ENCODE results near the gene NBAS.
"Not testable (repeated sequence)": the region's sequence is repeated elsewhere in the genome, so short reads cannot be mapped to it uniquely, and the experiment has no call there.

NBAS gene

DNA sequence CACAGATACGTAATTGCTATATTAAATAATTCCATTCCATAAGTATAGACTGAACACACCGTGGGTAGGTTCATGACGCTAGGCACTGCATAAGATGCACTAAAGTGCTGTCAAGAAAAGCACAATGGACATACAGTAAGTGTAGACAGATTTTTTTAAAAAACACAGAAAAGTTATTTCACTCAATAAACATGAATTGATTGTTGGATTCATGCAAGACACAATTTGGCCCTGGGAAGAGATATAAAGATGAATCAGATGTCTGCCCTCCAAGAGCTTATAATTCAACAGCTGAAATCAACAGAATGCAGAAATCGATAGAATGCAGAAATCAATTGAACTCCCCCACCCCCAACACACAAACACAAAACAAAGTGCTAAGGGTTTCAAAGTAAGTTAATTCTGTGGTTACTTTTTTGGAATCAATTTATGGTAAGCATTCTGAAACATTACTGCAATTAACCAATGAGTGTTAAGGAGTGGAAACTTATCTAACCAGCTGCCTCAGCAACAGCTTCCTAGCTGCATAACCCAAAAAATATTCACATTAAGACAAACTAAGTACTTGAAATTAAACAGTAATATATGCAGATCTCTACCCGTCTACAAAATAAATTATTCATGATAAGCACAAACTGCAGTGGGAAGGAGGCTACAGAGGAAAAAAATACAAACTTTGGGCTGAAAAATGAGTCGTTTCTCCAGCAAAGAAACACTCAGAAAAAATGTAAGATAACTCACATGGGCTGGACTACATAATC, 1.6 kb downstream of the NBAS start:
- no peak for DNase-seq (ENCODE audit: low spot score)

DNA sequence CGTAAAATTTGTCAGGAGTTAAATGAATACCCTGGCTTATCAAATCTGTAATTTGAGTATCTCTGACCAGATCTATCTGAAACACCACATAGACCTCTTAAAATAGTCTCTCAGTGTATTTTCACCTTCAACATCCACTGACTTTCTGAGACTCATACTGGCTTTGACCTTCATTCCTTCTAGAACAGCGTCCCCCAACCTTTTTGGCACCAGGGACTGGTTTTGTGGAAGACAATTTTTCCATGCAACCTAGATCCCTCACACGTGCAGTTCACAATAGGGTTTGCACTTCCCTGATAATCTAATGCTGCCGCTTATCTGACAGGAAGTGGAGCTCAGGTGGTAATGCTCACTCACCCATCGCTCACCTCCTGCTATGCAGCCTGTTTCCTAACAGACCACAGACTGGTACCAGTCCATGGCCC, 3.2 kb downstream of the NBAS start:
- no peak for DNase-seq (ENCODE audit: low spot score)

DNA sequence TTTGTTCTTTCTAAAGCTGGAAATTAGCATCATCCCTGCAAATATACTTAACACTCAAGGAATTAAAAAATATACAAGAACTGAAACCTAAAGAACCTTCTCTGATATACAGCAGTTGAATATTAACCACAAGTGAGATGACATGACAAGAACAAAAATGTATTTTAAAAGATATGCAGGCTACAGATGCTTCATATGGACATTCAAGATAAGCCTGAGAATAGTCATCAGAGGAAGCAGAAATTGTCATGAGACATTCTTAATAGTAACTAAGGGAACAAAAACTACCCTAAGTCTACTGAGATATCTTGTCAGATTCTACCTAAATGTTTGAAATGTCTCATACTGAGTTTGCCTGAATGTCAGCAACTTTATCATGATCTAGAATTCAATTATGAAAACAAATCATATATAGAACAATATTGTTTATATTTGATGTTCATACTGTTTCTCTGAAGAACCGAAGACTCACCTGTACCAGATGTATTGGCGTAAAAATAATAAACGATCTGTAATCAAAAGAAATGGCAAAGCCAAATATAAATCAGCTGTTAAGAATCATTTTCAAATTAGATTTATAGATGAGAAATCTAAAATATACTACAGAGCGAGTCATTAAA, 4.7 kb downstream of the NBAS start:
- no peak for DNase-seq (ENCODE audit: low spot score)

DNA sequence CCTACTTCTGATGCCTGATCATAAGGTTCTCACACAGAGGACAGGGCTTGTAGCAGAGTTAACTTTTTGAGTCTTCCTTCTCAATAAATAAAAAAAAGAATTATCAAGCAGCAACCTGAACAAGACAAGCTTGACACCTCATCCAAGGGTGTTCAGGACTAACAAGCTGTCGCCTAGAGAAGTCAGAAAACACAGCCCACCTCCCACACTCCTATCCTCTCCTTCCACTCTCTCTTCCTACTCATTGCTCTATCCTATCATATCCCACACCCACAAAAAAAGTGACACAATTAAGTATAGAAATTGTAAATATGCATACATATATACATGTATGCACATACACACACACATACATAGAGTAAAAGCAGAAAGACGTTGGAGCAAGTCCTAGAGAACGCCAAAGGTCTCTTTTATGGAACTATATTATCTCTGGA, 5.4 kb downstream of the NBAS start:
- no peak for DNase-seq (ENCODE audit: low spot score)

DNA sequence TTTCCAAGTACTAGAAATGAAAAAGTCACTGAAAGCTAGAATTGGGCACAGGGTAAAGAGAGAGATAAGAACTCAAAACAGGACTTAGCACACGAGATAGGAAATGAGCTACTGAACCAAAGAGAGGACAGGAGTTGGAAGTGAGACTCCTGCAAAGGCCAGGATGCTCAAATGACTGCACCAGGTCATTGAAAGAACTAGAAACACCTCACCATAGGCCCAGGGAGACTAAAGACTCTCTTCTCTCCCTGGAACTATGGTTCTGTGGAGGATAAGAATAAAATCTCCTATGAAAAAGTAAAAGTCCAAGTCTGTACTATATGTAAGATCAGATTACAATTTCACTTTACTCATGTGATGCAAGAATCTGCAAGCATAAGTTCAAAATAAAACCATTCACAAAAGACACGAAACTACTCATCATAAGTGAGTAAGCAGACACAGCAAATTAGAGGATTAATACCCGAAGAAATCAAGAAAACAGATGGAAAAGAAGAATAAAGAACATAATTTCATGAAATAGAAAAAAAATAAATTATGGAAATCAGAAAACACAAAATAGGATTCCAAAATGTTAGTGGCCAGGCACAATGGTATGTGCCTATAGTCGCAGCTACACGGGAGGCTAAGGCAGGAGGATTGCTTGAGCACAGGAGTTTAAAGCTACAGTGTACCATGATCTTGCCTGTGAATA, 6.5 kb downstream of the NBAS start:
- DNase-seq (ENCODE audit: low spot score) = no peak

DNA sequence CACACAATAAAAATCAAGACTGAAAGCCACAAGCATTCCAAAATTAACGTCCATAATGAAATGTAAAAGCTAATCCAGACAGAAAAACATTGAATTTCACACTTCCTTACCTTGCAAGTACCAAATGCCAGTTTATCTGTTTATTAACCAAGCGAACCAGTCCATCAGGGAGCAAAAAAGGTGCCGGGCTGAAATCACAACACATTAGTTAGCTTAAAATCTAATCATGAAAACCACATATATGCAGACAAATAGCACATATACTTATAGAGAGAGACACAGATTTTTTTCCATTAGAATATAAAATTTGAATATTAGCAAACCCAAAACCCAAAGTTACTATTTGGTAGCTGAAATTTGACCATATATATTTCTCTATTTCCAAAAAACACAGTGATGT, 7.2 kb downstream of the NBAS start:
- DNase-seq (ENCODE audit: low spot score) = no peak

DNA sequence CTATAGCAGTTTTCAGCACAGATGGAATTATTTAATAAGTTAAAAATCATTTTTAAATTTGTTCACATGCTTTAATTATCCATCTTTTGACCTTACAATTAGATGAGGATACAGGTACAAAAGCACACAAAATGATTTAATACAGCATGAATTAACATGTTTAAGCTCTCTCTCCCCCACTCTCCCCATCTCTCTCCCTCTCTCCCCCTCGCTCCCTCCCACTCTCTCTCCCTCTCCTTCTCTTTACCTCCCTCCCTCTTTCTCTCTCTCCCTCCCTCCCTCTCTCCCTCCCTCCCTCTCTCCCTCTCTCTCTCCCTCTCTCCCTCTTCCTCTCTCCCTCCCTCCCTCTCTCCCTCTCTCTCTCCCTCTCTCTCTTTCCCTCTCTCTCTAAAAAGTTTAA, 7.6 kb downstream of the NBAS start:
- no peak for DNase-seq (ENCODE audit: low spot score)

DNA sequence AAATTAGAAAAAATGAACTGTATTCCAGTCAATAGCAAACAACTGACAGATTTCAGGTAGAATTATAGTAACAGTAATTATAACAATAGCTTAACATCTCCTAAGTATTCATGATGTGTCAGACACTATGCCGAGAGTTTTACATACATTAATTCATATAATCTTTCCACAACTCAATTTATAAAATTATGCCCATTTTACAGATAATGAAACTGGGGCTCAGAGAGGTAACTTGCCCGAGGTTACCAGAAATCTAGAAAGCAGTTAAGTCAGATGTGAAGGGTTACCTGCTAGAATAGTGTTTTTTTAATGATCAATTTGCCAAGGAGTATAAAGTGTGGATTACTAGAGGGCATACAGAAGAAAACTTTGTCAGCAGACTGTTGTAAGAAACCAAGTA, 12.2 kb downstream of the NBAS start:
- DNase-seq (ENCODE audit: low spot score) = no peak

DNA sequence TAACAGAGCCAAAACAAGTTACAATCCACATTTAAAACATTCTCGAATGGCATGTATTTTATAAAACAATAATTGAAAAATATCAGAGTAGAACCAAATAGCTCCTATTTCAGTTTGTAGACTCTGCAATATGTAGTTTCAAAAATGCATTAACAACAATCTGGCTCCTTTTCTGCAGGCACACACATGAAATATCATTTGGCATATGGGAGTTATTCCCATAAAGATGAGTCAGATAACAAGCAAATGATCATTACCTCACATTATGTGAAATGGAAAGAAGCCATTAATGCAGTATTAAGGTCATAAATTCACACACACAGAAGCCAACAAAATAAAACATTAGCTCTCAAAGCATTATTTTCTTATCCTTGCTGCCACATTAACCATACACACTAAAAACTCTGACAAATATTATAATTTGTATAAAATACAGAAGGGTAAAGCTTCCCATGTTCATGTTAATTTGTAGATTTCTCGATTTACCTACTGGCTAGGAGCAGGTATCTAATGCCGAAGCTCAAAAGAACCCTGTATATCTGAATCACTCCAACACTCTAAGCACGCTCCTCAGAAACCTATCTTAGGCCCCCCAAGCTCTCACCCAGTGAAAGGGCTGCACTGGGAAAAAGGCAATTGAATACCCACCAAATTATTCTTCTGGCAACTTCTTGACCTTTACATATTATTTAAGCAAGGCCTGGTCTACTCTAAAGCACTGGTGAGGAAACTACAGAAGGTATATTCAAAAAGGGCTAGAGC, 13.8 kb downstream of the NBAS start:
- no peak for DNase-seq (ENCODE audit: low spot score)

DNA sequence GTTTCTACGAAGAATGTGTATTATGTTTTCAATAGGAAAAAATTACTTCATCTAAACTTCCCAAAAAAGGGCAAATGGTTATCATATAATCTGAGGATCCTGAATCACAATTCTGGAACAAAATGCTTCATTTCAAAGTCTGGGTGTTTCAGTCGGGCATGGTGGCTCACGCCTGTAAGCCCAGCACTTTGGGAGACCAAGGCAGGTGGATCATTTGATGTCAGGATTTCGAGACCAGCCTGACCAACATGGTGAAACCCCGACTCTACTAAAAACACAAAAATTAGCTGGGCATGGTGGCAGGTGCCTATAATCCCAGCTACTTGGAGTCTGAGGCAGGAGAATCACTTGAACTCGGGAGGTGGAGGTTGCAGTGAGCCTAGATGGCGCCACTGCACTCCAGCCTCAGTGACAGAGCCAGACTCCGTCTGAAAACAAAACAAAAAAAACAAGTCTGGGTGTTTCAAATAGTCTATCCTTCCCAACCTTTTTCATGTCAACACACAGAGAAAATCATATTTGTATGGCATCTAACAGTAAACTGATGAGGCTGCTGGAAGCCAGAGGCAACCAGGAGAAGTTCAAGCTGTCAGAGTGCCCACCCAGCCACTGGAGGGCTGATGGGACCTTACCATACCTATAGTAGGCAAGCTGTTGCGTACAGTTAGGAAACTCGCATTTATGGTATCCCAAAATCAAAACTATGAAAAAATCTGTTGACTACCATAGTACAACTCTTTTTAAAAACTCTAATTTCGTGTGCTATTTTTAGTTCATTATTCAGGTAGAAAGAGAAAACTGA, 14.6 kb downstream of the NBAS start:
- no peak for DNase-seq (ENCODE audit: low spot score)

DNA sequence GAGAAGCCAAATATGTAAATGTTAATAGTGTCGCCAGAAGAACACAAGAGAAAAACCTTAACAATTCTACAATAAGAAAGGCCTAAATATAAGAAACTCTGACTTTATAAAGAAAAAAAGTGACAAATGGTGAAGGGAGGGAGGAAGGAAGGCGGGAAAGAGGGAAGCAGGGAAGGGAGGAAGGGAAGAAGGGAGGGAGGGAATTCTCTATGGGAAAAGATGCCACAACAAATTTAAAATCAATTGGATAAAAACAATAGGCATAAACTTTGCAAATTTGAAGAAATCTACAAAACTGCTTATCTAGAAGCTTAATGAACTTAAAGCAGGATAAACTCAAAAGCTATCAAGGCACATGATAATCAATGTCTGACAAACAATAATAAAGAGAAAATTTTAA, 16.9 kb downstream of the NBAS start:
- no peak for DNase-seq (ENCODE audit: low spot score)

DNA sequence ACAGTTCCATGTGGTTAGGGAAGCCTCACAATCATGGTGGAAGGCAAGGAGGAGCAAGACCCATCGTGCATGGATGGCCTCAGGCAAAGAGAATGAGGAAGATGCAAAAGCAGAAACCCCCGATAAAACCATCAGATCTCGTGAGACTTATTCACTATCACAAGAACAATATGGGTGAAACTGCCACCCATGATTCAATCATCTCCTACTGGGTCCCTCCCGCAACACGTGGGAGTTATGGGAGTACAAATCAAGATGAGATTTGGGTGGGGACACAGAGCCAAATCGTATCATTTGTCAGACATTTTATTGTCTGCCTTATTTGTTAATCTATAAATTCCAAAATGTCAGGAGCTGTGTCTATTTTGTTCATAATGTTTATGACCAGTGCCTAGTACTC, 17.6 kb downstream of the NBAS start:
- DNase-seq (ENCODE audit: low spot score) = no peak

DNA sequence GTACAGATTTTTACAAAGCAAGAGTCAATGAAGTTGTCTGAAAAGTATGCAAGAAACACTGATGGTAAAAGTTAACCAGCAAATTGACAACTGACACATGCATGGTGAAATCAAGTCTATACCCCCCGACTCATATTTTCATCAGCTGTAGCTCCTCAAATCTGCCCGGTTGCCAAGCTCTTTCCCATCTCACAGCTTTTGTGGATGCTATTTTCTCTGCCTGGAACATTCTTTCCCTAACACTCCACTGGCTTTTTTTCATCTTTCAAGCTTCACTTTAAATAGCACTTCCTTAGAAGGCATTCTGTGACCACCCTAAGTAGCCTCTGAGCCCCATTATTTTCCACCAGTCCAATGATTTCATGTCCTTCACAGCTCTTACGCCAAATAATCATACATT, 18.1 kb downstream of the NBAS start:
- DNase-seq (ENCODE audit: low spot score) = no peak

DNA sequence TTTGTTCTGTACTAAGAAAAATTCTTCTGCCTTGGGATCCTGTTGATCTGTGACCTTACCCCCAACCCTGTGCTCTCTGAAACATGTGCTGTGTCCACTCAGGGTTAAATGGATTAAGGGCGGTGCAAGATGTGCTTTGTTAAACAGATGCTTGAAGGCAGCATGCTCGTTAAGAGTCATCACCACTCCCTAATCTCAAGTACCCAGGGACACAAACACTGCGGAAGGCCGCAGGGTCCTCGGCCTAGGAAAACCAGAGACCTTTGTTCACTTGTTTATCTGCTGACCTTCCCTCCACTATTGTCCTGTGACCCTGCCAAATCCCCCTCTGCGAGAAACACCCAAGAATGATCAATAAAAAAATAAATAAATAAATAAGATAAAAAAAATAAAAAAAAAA, 18.9 kb downstream of the NBAS start:
- not testable (repeated sequence) for DNase-seq (ENCODE audit: low spot score)

DNA sequence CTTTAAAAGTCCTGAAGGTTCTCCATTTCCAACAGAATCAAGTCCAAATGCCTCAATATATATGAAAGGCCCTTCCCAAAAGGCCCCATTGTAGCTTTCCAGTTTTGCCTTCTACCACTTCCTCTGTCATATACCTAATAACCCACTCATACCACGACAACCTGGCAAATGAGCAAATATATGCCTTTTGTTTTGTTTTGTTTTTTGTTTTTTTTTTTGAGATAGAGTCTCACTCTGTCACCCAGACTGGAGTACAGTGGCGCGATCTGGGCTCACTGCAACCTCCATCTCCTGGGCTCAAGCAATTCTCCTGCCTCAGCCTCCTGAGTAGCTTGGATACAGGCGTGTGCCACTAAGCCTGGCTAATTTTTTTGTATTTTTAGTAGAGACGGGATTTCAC, 20.6 kb downstream of the NBAS start:
- DNase-seq (ENCODE audit: low spot score) = not testable (repeated sequence)

DNA sequence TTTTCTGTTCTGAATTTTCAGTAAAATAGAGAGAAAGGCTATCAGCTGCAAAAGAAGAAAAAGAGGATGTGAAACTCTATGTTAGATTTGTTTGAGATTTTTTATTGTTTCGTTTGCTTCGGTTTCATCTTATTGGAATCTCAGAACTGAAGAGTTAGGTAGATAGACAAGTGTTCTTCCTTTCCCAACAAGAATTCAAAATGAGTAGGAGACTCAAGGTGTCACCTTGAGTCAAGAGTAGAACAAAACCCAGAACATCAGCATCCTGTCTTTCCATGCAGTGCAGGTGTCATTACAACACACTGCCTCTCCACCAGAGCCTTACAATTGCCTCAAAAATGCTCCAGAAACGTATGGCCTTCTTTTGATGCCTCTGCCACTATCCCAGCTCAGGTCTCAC, 21.1 kb downstream of the NBAS start:
- DNase-seq (ENCODE audit: low spot score) = no peak

DNA sequence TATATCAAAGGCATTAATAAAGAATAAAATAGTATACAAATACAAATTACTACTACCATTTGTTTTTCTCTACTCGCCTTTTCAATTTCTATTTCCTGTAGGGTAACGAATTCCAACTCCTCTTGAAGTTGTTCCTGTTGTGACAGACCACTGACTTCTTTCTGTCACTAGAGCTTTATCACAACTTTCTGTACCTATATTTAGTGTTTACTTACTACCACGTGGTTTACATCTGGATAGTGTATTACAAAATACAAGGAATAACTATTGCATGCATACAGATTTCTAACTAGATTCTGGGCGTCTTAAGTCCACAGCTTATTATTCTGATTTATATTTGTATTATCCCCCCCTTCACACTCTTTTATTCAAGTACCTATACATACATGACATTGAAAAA, 22.3 kb downstream of the NBAS start:
- no peak for DNase-seq (ENCODE audit: low spot score)

DNA sequence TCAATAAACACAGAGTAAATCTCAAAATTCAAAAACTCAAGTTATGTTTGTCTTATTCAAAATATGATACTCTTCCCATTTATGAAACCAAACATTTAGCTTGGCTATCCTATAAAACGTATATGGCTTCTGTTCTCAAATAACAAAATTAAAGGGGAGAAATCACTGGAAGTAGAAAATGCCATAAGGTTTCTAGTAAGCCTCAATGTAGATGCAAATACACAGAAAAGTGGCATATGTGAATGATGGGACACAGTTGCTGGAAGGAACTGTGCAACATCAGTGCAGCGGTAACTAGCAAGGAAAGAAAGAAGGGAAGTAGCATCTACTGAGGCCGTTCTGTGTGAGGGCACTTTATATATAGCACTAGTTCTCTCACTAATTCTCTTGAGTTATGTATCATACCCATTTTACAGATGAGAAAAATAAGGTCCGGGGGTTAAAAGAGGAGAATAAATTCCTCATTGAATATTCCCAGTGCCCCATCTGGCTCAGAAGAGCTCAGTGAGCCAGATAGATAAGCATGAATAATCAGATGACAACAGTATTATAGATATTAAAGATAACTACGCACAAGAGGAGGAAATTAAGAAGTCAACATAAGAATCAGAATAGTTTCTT, 27.2 kb downstream of the NBAS start:
- DNase-seq (ENCODE audit: low spot score) = no peak

DNA sequence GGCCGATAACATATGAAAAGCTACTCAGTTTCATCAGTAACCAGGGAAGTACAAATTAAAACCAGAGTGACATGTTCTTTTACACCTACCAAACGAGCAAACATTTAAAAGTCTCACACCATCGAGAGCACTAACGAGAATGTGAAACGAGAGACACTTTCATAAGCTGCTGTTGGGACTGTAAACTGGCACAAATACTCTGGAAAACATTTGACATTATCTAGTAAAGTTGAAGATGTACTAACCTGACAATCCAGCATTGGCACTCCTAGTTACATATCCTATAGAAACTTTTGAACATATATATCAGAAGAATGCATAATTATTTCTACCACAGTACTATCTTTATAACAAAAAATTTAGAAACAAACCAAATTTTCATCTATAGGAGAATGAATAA, 28.1 kb downstream of the NBAS start:
- DNase-seq (ENCODE audit: low spot score) = no peak

DNA sequence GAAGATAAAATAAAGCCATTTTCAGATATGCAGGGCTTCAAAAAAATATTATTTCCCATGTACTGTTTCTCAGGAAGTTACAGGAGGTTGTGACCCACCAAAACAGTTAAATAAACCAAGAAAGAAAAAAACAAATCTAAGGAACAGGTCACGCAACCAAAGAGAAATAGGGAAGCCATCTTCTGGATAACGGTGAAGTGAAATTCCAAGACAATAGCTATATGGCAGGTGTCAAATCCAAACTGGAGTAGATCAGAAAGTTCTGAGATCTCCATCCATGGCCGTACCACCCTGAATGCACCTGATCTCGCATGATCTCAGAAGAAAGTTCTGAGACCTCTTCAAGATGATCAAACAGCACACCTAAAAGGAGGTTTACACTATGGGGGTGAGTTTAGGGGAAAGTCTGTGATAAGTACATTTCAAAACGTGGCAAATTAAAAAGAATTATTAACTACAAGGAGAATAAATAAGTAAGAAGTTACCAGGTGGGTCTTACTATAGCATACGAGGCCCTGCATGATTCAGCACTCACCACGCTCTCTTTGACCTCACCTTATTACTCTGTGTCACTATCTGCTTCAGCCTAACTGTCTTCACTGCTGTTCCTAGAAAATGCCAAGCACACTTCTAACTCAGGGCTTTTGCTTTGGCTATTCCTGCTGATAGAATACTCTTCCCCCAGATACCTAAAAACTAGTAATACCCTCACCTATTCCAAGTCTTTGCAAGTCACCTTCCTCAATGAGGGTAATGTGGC, 29.9 kb downstream of the NBAS start:
- no peak for DNase-seq (ENCODE audit: low spot score)
